Measurements from ENCODE around the gene MCOLN2. TPM values are rescaled to one million over a fixed set of nuclear protein-coding genes. Genes with fewer than 3 reads are reported as not detected.

MCOLN2 gene
- total RNA-seq, 1 experiment from 2014 or later, result 11.3 TPM

- Histone ChIP-seq H3K4me1 (ENCODE audit: control insufficient read depth in 1 of 2, insufficient read depth in 2 of 2, low read length in 2 of 2) (peaks cover 0 to 9% of the 10 kb centered on the region in 2 experiments; a peak in 1 of 4 replicates), H3K27me3 (ENCODE audit: insufficient read depth, low read length) (no peaks in the 10 kb centered on the region), H3K9ac (ENCODE audit: low read length) (no peak overlapping the region), H3K4me3 (replicated peaks in 1 of 2; ENCODE audit: low read depth in 1 of 2, low read length in 2 of 2) (no peak overlapping the region), H3K27ac (ENCODE audit: low read depth, low read length) (no peak overlapping the region), H4K20me1 (ENCODE audit: insufficient read depth) (no peaks in the 10 kb centered on the region), H3K36me3 (ENCODE audit: control insufficient read depth in 1 of 2, insufficient read depth in 2 of 2, low read length in 2 of 2) (peaks cover 2 to 15% of the 10 kb centered on the region in 2 experiments; a peak in 3 of 4 replicates), H3K9me3 (ENCODE audit: control insufficient read depth in 1 of 2, insufficient read depth in 1 of 2, low read depth in 1 of 2, low read length in 2 of 2) (no peaks in the 10 kb centered on the region), H2AFZ (ENCODE audit: low read depth, low read length, poor library complexity, severe bottlenecking) (no peak overlapping the region), H3K4me2 (ENCODE audit: low read length) (no peak overlapping the region), H3K79me2 (ENCODE audit: insufficient read depth, low read length) (peaks cover 62% of the 10 kb centered on the region), H3K9me2 (ENCODE audit: insufficient read depth) (no peaks in the 10 kb centered on the region)
- intact Hi-C loops (cut with micrococcal nuclease), result no loop called here
- ATAC-seq (no peak), DNase-seq (ENCODE audit: low read depth, low spot score) (no peak)
- no TSS peak for BruUV-seq (replicated peaks)
- ChIA-PET POLR2A (no interaction called here), CTCF (no interaction called here), RAD21 (ENCODE audit: low non-redundant PET in 1 of 2, low total read pairs in 2 of 2, uncharacterized antibody in 2 of 2, unreplicated experiment in 2 of 2) (no interaction called here)
- TF ChIP-seq, protein P1, sequence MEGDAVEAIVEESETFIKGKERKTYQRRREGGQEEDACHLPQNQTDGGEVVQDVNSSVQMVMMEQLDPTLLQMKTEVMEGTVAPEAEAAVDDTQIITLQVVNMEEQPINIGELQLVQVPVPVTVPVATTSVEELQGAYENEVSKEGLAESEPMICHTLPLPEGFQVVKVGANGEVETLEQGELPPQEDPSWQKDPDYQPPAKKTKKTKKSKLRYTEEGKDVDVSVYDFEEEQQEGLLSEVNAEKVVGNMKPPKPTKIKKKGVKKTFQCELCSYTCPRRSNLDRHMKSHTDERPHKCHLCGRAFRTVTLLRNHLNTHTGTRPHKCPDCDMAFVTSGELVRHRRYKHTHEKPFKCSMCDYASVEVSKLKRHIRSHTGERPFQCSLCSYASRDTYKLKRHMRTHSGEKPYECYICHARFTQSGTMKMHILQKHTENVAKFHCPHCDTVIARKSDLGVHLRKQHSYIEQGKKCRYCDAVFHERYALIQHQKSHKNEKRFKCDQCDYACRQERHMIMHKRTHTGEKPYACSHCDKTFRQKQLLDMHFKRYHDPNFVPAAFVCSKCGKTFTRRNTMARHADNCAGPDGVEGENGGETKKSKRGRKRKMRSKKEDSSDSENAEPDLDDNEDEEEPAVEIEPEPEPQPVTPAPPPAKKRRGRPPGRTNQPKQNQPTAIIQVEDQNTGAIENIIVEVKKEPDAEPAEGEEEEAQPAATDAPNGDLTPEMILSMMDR (IDR thresholded peaks at IDR 0.05 in 2 of 3, conservative IDR thresholded peaks at IDR 0.05 in 1 of 3; ENCODE audit: borderline replicate concordance in 1 of 3, insufficient read depth in 1 of 3, low read depth in 2 of 3, low read length in 2 of 3), result 0 out of 6 replicates have a peak, but pooled peaks of 1 of the 3 experiments have one; percentile 6
- TF ChIP-seq CEBPB (IDR thresholded peaks at IDR 0.05; ENCODE audit: low read depth) (no peak), ZFX (IDR thresholded peaks at IDR 0.05) (no peak), EGR1 (IDR thresholded peaks at IDR 0.05; ENCODE audit: low read depth) (no peak)
These were observed 112.1 kb downstream of the MCOLN2 start for GRCh38 chr1:84884671-84885389.

GRCh38 chr1:84883286-84883685 is 113.6 kb downstream of the MCOLN2 start:
- H3K4me3 ChIP-seq (replicated peaks in 1 of 2; ENCODE audit: low read depth in 1 of 2, low read length in 2 of 2), result no peak overlapping the region
- intact Hi-C loops (cut with micrococcal nuclease), result no loop called here
- ATAC-seq (no peak), DNase-seq (ENCODE audit: low read depth, low spot score) (no peak)
- no peaks in the 10 kb centered on the region for H3K9me3 ChIP-seq (ENCODE audit: control insufficient read depth in 1 of 2, insufficient read depth in 1 of 2, low read depth in 1 of 2, low read length in 2 of 2)
- CTCF ChIA-PET, result no interaction called here
- RAD21 ChIA-PET (ENCODE audit: low non-redundant PET in 1 of 2, low total read pairs in 2 of 2, uncharacterized antibody in 2 of 2, unreplicated experiment in 2 of 2), result no interaction called here
- no TSS peak for BruUV-seq (replicated peaks)
- peaks cover 2 to 11% of the 10 kb centered on the region in 2 experiments; a peak in 3 of 4 replicates for H3K36me3 ChIP-seq (ENCODE audit: control insufficient read depth in 1 of 2, insufficient read depth in 2 of 2, low read length in 2 of 2)
- peaks cover 55% of the 10 kb centered on the region for H3K79me2 ChIP-seq (ENCODE audit: insufficient read depth, low read length)
- no peak overlapping the region for H3K27ac ChIP-seq (ENCODE audit: low read depth, low read length)
- H3K4me2 ChIP-seq (ENCODE audit: low read length), result no peak overlapping the region
- no peaks in the 10 kb centered on the region for H3K9me2 ChIP-seq (ENCODE audit: insufficient read depth)
- no peaks in the 10 kb centered on the region for H4K20me1 ChIP-seq (ENCODE audit: insufficient read depth)
- POLR2A ChIA-PET, result no interaction called here
- no peak overlapping the region for H2AFZ ChIP-seq (ENCODE audit: low read depth, low read length, poor library complexity, severe bottlenecking)
- no peak overlapping the region for H3K9ac ChIP-seq (ENCODE audit: low read length)
- no peaks in the 10 kb centered on the region for H3K27me3 ChIP-seq (ENCODE audit: insufficient read depth, low read length)
- no peaks in the 10 kb centered on the region for H3K4me1 ChIP-seq (ENCODE audit: control insufficient read depth in 1 of 2, insufficient read depth in 2 of 2, low read length in 2 of 2)
- no peak for TF ChIP-seq ZFX (IDR thresholded peaks at IDR 0.05)
- no peak for TF ChIP-seq POLR2A (IDR thresholded peaks at IDR 0.05; ENCODE audit: borderline replicate concordance, extremely low read depth, insufficient read depth, insufficient read length)
- TF ChIP-seq RAD21 (IDR thresholded peaks at IDR 0.05; ENCODE audit: low read depth), result no peak
- TF ChIP-seq POLR2AphosphoS5 (IDR thresholded peaks at IDR 0.05; ENCODE audit: low read depth, low read length), result no peak
- TF ChIP-seq ZNF274 (IDR thresholded peaks at IDR 0.05; ENCODE audit: low read depth, low read length), result no peak
- no peak for TF ChIP-seq EZH2 (IDR thresholded peaks at IDR 0.05)
- no peak for TF ChIP-seq SRF (IDR thresholded peaks at IDR 0.05; ENCODE audit: low read depth)
- no peak for TF ChIP-seq SIN3A (IDR thresholded peaks at IDR 0.05; ENCODE audit: low read depth)
- TF ChIP-seq ELF1 (IDR thresholded peaks at IDR 0.05; ENCODE audit: borderline replicate concordance, low read depth), result no peak
- TF ChIP-seq, protein P2, sequence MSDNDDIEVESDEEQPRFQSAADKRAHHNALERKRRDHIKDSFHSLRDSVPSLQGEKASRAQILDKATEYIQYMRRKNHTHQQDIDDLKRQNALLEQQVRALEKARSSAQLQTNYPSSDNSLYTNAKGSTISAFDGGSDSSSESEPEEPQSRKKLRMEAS (IDR thresholded peaks at IDR 0.05), result no peak
- TF ChIP-seq EGR1 (IDR thresholded peaks at IDR 0.05; ENCODE audit: low read depth), result no peak
- TF ChIP-seq, protein P1 (IDR thresholded peaks at IDR 0.05 in 2 of 3, conservative IDR thresholded peaks at IDR 0.05 in 1 of 3; ENCODE audit: borderline replicate concordance in 1 of 3, insufficient read depth in 1 of 3, low read depth in 2 of 3, low read length in 2 of 3), result no peak
- TF ChIP-seq CEBPB (IDR thresholded peaks at IDR 0.05; ENCODE audit: low read depth), result no peak
- TF ChIP-seq YY1 (IDR thresholded peaks at IDR 0.05; ENCODE audit: extremely low read depth, insufficient replicate concordance, low read depth, low read length), result no peak
- no peak for TF ChIP-seq TCF7L2 (IDR thresholded peaks at IDR 0.05; ENCODE audit: borderline replicate concordance, extremely low read depth, insufficient read depth, insufficient read length)
- no peak for TF ChIP-seq EZH2phosphoT487 (IDR thresholded peaks at IDR 0.05; ENCODE audit: borderline replicate concordance)
